B cell (primary cell): Measurements from ENCODE around the gene DOCK6. TPM values are rescaled to one million over a fixed set of nuclear protein-coding genes. Genes with fewer than 3 reads are reported as not detected.

Experiments used
- ATAC-seq: fragments of 200-7000 bp; cut with Tn5 transposase; one replicate; pipeline ENCODE4 v1.10.0; 2021; ENCODE audit warnings: low read depth, mild to moderate bottlenecking, moderate number of reproducible peaks, moderate library complexity
- CTCF ChIA-PET: fragments of 350-600 bp; sonication (Branson Sonifier 250); formaldehyde crosslinking; loops from one replicate; lab custom pipeline; 2021; ENCODE audit warnings: antibody characterized with exemption, inconsistent platforms; lab: Charles Lee
- POLR2A ChIA-PET: fragments of 350-600 bp; sonication (Branson Sonifier 250); formaldehyde crosslinking; loops from one replicate; lab custom pipeline; 2021; ENCODE audit warnings: antibody characterized with exemption; lab: Charles Lee
- DNase-seq: peaks from one replicate; pipeline ENCODE4 v3.0.0; 2013
- H2AFZ ChIP-seq: 2 replicates; pipeline ENCODE4 v1.6.1; 2012; ENCODE audit warnings: mild to moderate bottlenecking, low read depth, low read length; ENCODE audit not compliant: insufficient read depth, poor library complexity, severe bottlenecking
- H3K27ac ChIP-seq, 2 donors: 1 replicate in 1 of 2; 2 replicates in 1 of 2; pipeline ENCODE4 v1.5.1; 2012 to 2013; ENCODE audit warnings: low read length in 2 of 2, mild to moderate bottlenecking in 2 of 2, moderate library complexity in 1 of 2
- H3K27me3 ChIP-seq, 4 experiments: fragments of 200-600 bp in 1 of 4; sonication (generic) in 1 of 4; replicated peaks in 1 of 4; 1 replicate in 2 of 4; 2 replicates in 2 of 4; pipeline versions ENCODE4 v1.6.1 to v1.7.0; 2013 to 2016; ENCODE audit warnings: low read length in 3 of 4, mild to moderate bottlenecking in 2 of 4, mixed read lengths in 1 of 4, moderate library complexity in 1 of 4; ENCODE audit not compliant: insufficient read depth in 4 of 4, control insufficient read depth in 3 of 4; ENCODE audit errors: control extremely low read depth in 1 of 4
- H3K36me3 ChIP-seq, 2 experiments: replicated peaks in 1 of 2; 1 replicate in 1 of 2; 2 replicates in 1 of 2; pipeline versions ENCODE4 v1.6.1 to v1.7.1; 2013; ENCODE audit warnings: low read length in 1 of 2; ENCODE audit not compliant: insufficient read depth in 2 of 2, control insufficient read depth in 1 of 2; ENCODE audit errors: control extremely low read depth in 1 of 2, extremely low read depth in 1 of 2
- H3K4me1 ChIP-seq, 2 donors: fragments of 200-600 bp in 1 of 2; sonication (generic) in 1 of 2; 1 replicate in 1 of 2; 2 replicates in 1 of 2; pipeline versions ENCODE4 v1.5.1 to v1.6.1; 2013 to 2017; ENCODE audit warnings: low read length in 2 of 2; ENCODE audit not compliant: control insufficient read depth in 2 of 2, insufficient read depth in 2 of 2
- H3K4me2 ChIP-seq: replicated peaks from 2 replicates; pipeline ENCODE3; 2012; ENCODE audit warnings: mild to moderate bottlenecking, low read depth, low read length; ENCODE audit not compliant: poor library complexity, severe bottlenecking
- H3K4me3 ChIP-seq, 5 experiments: fragments of 200-600 bp in 1 of 5; sonication (generic) in 1 of 5; 1 replicate in 3 of 5; 2 replicates in 2 of 5; pipeline versions ENCODE4 v1.5.1 to v1.7.0; 2011 to 2016; ENCODE audit warnings: low read length in 4 of 5, mild to moderate bottlenecking in 4 of 5, low read depth in 2 of 5, control low read depth in 1 of 5, moderate library complexity in 1 of 5; ENCODE audit not compliant: insufficient read depth in 1 of 5; ENCODE audit errors: control extremely low read depth in 1 of 5, extremely low read depth in 1 of 5
- H3K79me2 ChIP-seq: fragments of 200-600 bp; sonication (generic); one replicate; pipeline ENCODE4 v1.6.0; 2016; ENCODE audit warnings: low read length; ENCODE audit not compliant: control insufficient read depth, insufficient read depth
- H3K9ac ChIP-seq: fragments of 200-600 bp; sonication (generic); 2 replicates; pipeline ENCODE4 v1.6.1; 2017; ENCODE audit warnings: mild to moderate bottlenecking, low read length, moderate library complexity
- H3K9me3 ChIP-seq, 3 donors: one replicate each; pipeline versions ENCODE4 v1.6.1 to v1.7.1; 2013; ENCODE audit warnings: low read length in 2 of 3; ENCODE audit not compliant: control insufficient read depth in 2 of 3, insufficient read depth in 1 of 3; ENCODE audit errors: control extremely low read depth in 1 of 3
- H4K20me1 ChIP-seq: 2 replicates; pipeline ENCODE4 v1.6.0; 2012; ENCODE audit warnings: mild to moderate bottlenecking, low read length; ENCODE audit not compliant: insufficient read depth, control insufficient read depth, poor library complexity, severe bottlenecking
- H3K27ac Mint-ChIP-seq: one replicate; pipeline ENCODE4 v1.8.0; 2021; ENCODE audit warnings: mixed read lengths
- H3K27me3 Mint-ChIP-seq: one replicate; pipeline ENCODE4 v1.8.0; 2021; ENCODE audit warnings: mixed read lengths
- H3K4me1 Mint-ChIP-seq: one replicate; pipeline ENCODE4 v1.8.0; 2021; ENCODE audit warnings: mixed read lengths
- H3K4me3 Mint-ChIP-seq: one replicate; pipeline ENCODE4 v1.8.0; 2021; ENCODE audit warnings: mixed read lengths
- H3K9me3 Mint-ChIP-seq: one replicate; pipeline ENCODE4 v1.8.0; 2022; ENCODE audit warnings: mixed read lengths; ENCODE audit not compliant: insufficient read depth
- CTCF ChIP-seq: fragments of 200-600 bp; IDR thresholded peaks from one replicate; pipeline ENCODE4 v1.8.0; 2022; ENCODE audit warnings: antibody characterized with exemption, mild to moderate bottlenecking
- EZH2 ChIP-seq: IDR thresholded peaks from 2 replicates; pipeline ENCODE4 v1.6.1; 2012; ENCODE audit warnings: borderline replicate concordance, low read depth, mild to moderate bottlenecking, moderate library complexity, low read length; ENCODE audit not compliant: insufficient read depth, poor library complexity, severe bottlenecking
- WGBS: methylation state at CpG from one replicate; pipeline ENCODE4 v1.1.5; 2013; ENCODE audit warnings: missing lambda C conversion rate; ENCODE audit not compliant: insufficient coverage; 5-methylcytosine and 5-hydroxymethylcytosine counted together
- intact Hi-C: fragments of 100-400 bp; cut with micrococcal nuclease; formaldehyde crosslinking; loops from one replicate; pipeline ENCODE4 v1.10.0; 2022
- polyA plus RNA-seq: library from polyadenylated mRNA; depleted of rRNA; stranded (reverse); fragments of >200 nt; gene quantifications from 2 replicates; pipeline ENCODE4 v1.2.3, GENCODE V29; 2012
- total RNA-seq, 2 donors: library from RNA; stranded (reverse); fragments of 120-200 nt in 1 of 2; gene quantifications; 1 replicate in 1 of 2; 2 replicates in 1 of 2; pipeline versions ENCODE4 v1.2.3 to v1.2.4, GENCODE V29; 2013 to 2022

Gene DOCK6
- total and polyA plus RNA-seq, 2 donors (not counting 1 experiment from before 2014, with no cell fraction given): 5.3 to 11.9 TPM

DNA sequence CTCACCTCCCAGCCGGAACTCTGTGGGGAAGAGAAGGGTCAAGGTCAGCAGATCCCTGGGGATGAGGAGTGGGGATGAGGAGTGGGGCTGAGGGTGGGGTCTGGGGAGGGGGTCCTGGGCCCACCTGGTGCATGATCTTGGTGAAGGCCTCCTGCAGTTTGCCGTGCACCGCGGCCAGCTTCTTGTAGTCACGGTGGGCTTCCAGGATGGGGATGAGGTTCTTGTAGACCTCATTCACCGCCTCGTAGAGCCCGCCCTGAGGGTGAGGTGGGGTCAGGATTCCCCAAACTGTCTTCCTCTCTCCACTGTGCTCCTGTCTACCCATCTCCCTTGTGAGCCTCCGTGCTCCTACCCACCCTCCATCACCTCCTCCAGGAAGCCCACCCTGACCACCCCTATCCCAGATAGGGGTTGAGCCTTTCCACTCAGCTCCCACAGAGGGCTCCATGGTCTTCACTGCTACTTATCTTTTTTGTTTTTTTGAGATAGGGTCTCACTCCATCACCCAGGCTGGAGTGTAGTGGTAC is 58.2 kb downstream of the DOCK6 start:
- no peak overlapping the region for H3K27ac Mint-ChIP-seq
- TF ChIP-seq EZH2 (no peak), CTCF (peak; percentile 17)
- Histone ChIP-seq H4K20me1 (no peaks in the 10 kb centered on the region), H2AFZ (no peak overlapping the region), H3K36me3 (no peaks in the 10 kb centered on the region), H3K79me2 (no peaks in the 10 kb centered on the region), H3K27me3 (peaks cover 0 to 3% (median 0%) of the 10 kb centered on the region in 4 experiments), H3K4me1 (peaks cover 0 to 8% of the 10 kb centered on the region in 2 donors), H3K4me3 (no peak overlapping the region), H3K9ac (no peak overlapping the region), H3K9me3 (no peaks in the 10 kb centered on the region), H3K4me2 (no peak overlapping the region), H3K27ac (no peak overlapping the region)
- WGBS: 75% methylated on average over 2 of the region's 9 CpGs
- intact Hi-C loops: loop anchor here (2.0 to 5.0 kb wide), 2 partner anchors 77 to 262 kb away; no protein-coding TSS in a partner anchor
- ATAC-seq (no peak), DNase-seq (no peak)
- peaks cover 11% of the 10 kb centered on the region for H3K4me1 Mint-ChIP-seq
- peaks cover 3% of the 10 kb centered on the region for H3K27me3 Mint-ChIP-seq
- H3K4me3 Mint-ChIP-seq: no peak overlapping the region
- ChIA-PET POLR2A (interaction anchor here (0.5 kb wide), 1 partner anchor 54 kb away, joined by 6 read pairs; no protein-coding TSS in a partner anchor), CTCF (interaction anchor here (0.7 to 3.4 kb wide), 13 partner anchors 13 to 1030 kb away, joined by 3 to 24 read pairs (median 7); no protein-coding TSS in a partner anchor)
- H3K9me3 Mint-ChIP-seq: no peaks in the 10 kb centered on the region
